Panc1 (cell line): ENCODE data around the gene VWA8.

Experiments
- CTCF ChIP-seq: fragments of 450-650 bp; IDR thresholded peaks from 2 replicates; pipeline ENCODE4 v1.5.1; 2017; ENCODE audit warnings: mild to moderate bottlenecking
- TF ChIP-seq, protein P1 (sequence below), 2 experiments: IDR thresholded peaks; 2 replicates each; pipeline ENCODE4 v1.6.1; 2011 to 2012; ENCODE audit warnings: low read depth in 2 of 2, control low read depth in 1 of 2, low read length in 1 of 2, mild to moderate bottlenecking in 1 of 2, moderate library complexity in 1 of 2; ENCODE audit not compliant: insufficient read depth in 1 of 2

DNA sequence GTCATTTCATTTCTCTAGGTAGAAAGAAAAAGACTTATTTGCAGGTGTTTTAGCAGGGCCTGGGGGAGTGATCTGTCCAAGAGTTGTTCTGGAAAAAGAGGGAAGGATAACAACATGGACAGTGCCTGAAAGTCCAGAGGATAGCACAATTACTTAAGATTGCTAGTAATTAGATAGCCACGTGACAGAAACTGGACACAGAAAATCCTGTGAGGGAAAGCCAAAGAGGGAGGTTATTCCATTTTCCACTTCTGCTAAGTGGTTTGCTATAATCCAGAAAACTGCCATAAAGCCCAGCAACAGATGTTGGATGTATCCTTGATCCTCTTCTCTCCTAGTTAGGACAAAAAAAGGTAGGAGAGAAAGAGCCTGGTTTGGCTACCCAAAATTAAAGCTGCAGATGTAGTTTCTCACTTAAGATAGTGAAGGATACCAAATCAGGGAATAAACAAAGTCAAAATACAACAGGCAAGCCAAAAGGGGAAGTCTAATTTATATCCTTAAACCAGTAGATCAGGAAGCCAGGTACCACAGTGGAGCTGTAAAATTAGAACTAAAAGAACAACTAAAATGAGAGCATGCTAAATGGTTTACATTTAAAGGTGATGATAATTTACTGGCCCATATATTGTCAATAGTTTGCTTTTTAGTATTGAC lies 140.2 kb downstream of the VWA8 start:
- TF ChIP-seq, protein P1, sequence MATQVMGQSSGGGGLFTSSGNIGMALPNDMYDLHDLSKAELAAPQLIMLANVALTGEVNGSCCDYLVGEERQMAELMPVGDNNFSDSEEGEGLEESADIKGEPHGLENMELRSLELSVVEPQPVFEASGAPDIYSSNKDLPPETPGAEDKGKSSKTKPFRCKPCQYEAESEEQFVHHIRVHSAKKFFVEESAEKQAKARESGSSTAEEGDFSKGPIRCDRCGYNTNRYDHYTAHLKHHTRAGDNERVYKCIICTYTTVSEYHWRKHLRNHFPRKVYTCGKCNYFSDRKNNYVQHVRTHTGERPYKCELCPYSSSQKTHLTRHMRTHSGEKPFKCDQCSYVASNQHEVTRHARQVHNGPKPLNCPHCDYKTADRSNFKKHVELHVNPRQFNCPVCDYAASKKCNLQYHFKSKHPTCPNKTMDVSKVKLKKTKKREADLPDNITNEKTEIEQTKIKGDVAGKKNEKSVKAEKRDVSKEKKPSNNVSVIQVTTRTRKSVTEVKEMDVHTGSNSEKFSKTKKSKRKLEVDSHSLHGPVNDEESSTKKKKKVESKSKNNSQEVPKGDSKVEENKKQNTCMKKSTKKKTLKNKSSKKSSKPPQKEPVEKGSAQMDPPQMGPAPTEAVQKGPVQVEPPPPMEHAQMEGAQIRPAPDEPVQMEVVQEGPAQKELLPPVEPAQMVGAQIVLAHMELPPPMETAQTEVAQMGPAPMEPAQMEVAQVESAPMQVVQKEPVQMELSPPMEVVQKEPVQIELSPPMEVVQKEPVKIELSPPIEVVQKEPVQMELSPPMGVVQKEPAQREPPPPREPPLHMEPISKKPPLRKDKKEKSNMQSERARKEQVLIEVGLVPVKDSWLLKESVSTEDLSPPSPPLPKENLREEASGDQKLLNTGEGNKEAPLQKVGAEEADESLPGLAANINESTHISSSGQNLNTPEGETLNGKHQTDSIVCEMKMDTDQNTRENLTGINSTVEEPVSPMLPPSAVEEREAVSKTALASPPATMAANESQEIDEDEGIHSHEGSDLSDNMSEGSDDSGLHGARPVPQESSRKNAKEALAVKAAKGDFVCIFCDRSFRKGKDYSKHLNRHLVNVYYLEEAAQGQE (IDR thresholded peaks at IDR 0.05; ENCODE audit: insufficient read depth in 1 of 2, low read depth in 2 of 2, low read length in 1 of 2): no peak
- TF ChIP-seq CTCF: no peak
